Breast epithelium (tissue), 3 donors: ENCODE results near the gene POLR1C.

Experiments
- CTCF ChIP-seq, 3 donors: fragments of 450-650 bp; IDR thresholded peaks; one replicate each; pipeline ENCODE4 v1.5.1; 2016 to 2017; ENCODE audit warnings: antibody characterized with exemption in 3 of 3, mild to moderate bottlenecking in 3 of 3, moderate library complexity in 3 of 3
- POLR2A ChIP-seq: fragments of 450-650 bp; IDR thresholded peaks from one replicate; pipeline ENCODE4 v1.6.1; 2016; ENCODE audit warnings: antibody characterized with exemption, mild to moderate bottlenecking, moderate library complexity
- POLR2AphosphoS5 ChIP-seq, 3 donors: sonication (generic); formaldehyde crosslinking; IDR thresholded peaks; one replicate each; pipeline ENCODE4 v1.6.1; 2017; ENCODE audit warnings: antibody characterized with exemption in 3 of 3

- no peak for TF ChIP-seq POLR2A
- no peak for TF ChIP-seq CTCF (IDR thresholded peaks at IDR 0.05)
- TF ChIP-seq POLR2AphosphoS5 (IDR thresholded peaks at IDR 0.05) = no peak
Observed at GRCh38 chr6:43522547-43523261, 5.8 kb downstream of the POLR1C start.
